Measurements from ENCODE around the gene RAB40B. TPM values are rescaled to one million over a fixed set of nuclear protein-coding genes. Genes with fewer than 3 reads are reported as not detected.

RAB40B gene
- 4.2 and 10.6 TPM in 2 replicates for total RNA-seq

GRCh38 chr17:82698065-82698973 lies at the start of gene RAB40B:
RAB40B (minus strand) TSS chr17:82698698; CDS start chr17:82698596, 102 bp downstream.

GRCh38 chr17:82734987-82735866 lies 36.7 kb upstream of the RAB40B start, which contains the start of gene FN3K:
FN3K (plus strand) TSS chr17:82735615; CDS start chr17:82735637, 22 bp downstream.

GRCh38 chr17:82716203-82717010 lies 17.9 kb upstream of the RAB40B start, which contains the start of gene FN3KRP:
FN3KRP (plus strand) TSS chr17:82716706; CDS start chr17:82716756, 50 bp downstream.

GRCh38 chr17:82648165-82648668 lies 50.3 kb downstream of the RAB40B start, which contains the start of gene WDR45B:
WDR45B (minus strand) TSS chr17:82648444; CDS start chr17:82648340, 104 bp downstream.

Other genes starting within 250 kb of the RAB40B start
- gene CYBC1, start 247.9 kb downstream of the RAB40B start, total RNA-seq, result 67.8 and 114 TPM in 2 replicates
- 30.5 and 34.0 TPM in 2 replicates for gene NARF, start 240.0 kb downstream of the RAB40B start, total RNA-seq
- 44.2 and 48.2 TPM in 2 replicates for gene FOXK2, start 179.0 kb downstream of the RAB40B start, total RNA-seq
- 71.7 and 72.5 TPM in 2 replicates for gene WDR45B, start 50.3 kb downstream of the RAB40B start, total RNA-seq
- gene FN3KRP, start 18.0 kb upstream of the RAB40B start, total RNA-seq, result 18.3 and 28.0 TPM in 2 replicates
- gene FN3K, start 36.9 kb upstream of the RAB40B start, total RNA-seq, result 1.6 and 7.7 TPM in 2 replicates
- gene TBCD, start 53.4 kb upstream of the RAB40B start, total RNA-seq, result 56.7 and 67.9 TPM in 2 replicates
- not detected in 2 replicates for gene ZNF750, start 141.3 kb upstream of the RAB40B start, total RNA-seq

Measured in mesangial cell (primary cell).